GM21717 (cell line): Measurements from ENCODE around the gene LOX.
"Not testable (repeated sequence)": the region's sequence is repeated elsewhere in the genome, so short reads cannot be mapped to it uniquely, and the experiment has no call there.

Source experiments
- ATAC-seq: cut with Tn5 transposase; IDR thresholded peaks from one replicate; pipeline ENCODE4 v1.9.1; 2021; ENCODE audit warnings: mild to moderate bottlenecking, moderate library complexity; ENCODE audit not compliant: unreplicated experiment

Gene LOX

DNA sequence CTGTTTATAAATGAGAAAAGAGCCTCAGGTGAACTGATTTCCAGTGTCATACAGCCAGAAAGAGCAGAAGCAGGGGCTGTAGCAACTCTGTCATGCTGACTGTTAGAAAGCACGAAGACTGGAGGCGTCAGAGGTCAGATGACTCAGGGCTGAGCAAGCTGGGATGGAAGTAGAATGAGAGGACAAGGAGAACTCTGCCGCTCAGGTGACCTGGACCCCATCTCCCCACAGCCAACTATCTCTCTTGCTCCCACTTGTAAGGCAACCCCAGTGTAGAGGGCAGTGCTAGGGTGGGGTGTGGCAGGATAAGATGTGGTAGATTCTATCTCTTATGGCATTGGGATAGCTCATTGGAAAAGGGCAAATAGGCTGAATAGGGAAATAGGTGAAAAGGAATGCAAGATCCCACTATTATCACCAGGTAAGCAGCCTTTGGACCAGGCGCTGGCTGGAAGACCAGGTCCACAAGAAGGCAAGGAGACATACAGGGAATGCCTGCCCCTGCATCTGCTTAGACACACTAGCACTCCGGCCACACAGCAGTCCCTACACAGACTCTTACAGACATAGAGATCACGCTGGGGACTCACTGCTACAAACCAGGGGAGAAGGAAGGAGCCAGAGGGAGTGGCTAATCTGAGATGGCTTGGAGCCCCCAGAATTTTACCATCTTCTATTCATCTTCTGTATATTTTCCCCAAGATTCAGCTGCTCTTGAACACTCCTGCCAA is 21.2 kb upstream of the LOX start:
- ATAC-seq = no peak

DNA sequence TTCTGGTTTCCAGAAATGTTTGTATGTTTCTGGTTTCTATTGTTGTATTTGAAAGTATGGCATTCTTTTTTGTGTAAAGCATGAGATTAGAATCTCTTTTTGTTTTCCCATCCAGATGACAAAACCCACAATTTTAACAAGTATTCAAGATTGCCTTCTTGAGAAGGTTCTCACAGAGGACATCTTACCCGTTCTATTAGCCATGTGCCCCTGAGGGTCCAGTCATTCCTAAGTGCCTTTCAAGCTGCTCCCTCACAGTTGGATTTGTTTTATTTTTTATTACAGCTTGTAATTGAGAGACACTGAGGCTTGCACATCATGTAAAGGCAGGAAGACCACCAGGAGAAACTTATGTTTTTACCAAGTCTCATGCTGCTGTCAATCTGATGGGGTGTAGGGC is 19.3 kb upstream of the LOX start:
- no peak for ATAC-seq

DNA sequence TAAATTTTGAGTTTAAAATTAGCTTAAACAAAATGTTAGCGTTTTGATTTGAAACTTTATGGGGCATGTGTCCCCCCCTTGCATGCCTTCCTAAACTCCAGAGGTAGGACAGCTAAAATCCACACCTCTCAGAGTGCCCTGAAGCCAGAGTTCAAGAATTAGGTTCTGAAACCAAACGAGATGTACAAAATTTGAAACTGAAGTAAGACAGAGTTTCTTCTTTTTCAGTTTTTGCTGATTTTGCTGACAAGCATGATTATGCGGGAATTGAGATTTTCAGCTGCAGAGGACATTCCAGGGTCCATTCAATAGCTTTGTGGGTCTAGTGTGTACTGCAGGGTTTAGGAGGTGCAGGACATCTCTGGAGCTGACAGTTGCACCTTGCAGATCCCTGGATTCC is 17.1 kb upstream of the LOX start:
- no peak for ATAC-seq

DNA sequence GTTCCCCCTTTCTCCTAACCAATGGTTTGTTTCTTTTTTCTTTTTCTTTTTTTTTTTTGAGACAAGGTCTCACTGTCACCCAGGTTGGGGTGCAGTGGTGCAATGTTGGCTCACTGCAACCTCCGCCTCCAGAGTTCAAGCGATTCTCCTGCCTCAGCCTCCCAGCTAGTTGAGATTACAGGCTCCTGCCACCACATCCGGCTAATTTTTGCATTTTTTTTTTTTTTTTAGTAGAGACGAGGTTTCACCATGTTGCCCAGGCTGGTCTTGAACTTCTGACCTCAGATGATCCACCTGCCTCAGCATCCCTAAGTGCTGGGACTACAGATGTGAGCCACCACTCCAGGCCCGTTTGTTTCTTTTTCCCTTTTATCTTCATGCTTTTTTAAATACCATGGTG is 16.2 kb upstream of the LOX start:
- not testable (repeated sequence) for ATAC-seq

DNA sequence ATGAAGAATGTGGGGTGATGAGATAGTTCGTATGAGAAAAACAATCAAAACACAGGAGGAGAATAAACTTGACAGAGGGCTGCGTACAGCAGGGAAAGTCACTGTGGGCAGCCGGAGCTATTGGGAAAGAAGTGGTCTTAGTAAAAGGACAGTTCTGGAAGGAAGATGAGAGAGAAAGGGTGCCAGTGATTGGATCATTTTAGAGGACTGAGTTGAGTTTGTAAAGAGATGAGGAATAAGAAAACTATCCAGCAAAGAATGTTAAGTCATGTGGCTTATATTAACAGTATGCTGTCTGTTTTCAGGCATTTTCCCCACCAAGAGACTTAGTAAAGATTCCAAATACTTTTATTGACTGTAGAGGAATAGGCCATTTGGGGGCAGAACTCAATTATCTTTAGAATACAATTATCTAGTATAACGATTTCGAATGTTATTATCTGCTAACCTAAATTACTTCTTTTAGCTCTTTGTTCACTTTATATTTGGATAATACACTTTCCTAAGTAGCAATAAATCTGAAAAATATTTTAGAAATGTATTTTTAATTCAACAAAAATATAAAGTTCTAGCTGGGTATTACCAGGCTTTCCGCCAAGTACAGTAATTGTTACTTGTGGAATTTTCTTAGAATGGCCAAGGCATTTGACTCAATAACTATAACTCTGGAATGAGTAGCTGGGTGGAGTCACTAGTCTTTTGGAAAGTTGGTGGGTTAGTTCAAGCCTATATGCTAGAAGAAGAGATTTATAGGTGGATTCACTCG is 15.5 kb upstream of the LOX start:
- ATAC-seq = no peak

DNA sequence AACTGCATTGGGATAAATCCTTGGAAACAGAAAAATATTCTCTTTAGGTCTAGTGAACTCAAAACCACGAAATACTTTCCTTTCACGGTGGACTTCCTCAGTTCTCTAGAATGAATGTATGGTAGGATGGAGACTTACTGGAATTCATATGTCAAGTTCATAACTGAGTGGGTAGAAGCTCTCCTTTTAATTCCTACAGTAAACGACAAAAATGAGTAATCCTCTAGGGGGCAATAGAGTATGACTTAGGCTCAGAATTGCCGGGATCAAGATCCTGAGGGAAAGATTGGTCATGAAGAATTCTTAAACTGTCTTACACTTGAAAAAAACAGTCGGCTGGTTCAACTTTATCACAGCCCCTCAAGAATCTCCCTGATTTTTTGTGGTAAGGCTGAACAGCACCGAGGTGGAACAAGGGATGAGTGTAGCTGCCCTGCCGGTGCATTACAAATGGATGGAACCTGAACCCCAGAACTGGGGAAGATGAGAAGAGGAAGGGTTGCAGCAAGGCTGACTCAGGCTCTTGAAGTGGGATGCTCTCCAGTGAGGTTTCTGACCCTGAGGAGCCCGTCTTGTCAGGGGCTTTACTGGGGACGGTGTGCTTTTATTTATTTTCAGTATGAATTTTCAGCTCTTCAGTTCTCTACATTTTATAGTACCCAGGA is 14.0 kb upstream of the LOX start:
- no peak for ATAC-seq

DNA sequence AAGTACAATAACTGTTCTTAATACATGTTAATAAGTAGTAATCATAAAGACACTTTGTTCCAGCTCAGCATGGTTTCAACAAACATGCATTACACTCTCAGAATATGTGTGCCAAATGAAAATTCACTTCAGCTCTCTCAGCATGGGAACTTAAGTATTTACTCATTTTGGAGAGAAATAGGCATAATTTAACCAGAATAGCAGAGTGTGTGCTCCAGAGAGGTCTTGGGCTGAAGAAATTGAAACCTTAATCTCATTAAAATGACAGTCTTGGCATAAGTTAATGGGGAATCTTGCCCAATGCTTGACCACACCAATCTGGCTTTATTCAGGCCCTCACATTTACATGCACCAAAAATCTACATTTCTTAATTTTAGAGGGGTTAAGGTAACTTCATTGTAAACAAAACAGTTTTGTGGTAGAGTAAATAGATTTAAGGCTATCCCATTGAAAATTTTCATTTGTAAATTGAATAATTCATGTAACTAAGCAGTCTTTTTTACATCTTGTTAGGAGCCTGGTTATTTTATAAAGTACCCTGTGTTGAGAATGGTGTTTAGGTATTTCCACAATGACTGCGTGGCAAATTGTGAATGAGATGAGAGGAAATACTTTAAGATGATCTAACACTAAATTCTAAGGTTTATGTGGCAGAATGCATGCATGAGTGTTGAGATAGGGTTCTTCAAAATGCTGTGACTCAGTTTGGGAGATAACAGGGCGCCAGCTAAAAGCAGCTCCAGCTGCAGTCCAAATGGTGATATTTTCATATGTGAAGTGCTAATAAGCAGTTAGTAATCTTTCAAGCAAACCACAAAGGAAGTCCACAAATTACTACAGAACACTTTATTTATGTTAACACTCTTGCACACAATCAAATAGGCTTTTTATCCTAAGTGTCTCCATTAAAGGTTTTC is 11.3 kb upstream of the LOX start:
- no peak for ATAC-seq

DNA sequence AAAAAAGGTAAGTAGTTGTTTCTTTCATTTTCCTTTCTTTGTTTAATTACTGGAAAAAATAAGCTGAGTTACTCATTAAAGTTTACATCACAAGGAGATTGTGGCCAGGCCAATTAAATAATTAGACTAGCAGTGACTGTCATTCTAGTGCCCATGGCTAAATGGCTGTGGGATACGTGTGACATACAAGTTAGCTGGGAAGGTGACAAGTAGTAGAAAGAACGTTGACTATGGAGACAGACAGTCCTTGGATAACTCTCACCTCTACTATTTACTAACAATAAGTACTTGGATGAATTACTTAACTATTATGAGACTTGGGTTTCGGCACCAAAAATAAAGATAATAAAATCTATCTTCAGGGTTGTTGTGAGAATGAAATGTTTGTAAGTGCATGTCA is 7.0 kb upstream of the LOX start:
- no peak for ATAC-seq

DNA sequence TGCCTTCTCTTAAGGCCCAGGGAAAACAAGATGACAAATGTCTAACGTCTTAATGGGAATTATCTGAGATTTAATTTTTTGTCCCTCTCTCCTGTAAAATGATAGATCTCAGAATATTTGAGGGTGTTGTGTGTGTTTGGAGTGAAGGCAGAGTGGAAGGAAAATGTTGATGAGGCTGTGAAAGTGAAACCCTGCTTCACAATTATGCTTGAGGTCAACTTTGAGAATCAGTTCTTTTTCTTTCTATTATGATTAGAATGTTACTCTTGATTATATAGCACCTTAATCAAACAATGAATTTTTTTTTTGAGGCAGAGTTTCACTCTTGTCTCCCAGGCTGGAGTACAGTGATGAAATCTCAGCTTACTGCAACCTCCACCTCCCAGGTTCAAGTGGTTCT is 5.5 kb upstream of the LOX start:
- peak; percentile 72 for ATAC-seq

DNA sequence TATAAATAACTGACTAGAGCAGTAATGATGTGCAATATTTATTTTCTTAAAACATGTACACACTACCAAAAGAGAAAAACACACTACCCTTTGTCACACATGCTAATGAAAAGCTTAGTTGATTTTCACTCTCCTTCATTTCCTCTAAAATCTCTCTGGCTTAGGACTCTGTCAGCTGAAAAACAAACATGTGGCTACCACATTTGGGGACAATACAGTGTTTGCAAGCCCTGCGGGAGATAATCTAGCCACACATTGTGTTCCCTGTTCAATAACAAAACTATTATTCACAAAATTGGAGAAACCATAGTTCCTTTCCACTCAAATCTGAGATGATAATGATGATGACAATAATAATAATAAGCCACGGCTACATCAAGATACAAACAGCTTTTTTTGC is 3.5 kb upstream of the LOX start:
- ATAC-seq = no peak

DNA sequence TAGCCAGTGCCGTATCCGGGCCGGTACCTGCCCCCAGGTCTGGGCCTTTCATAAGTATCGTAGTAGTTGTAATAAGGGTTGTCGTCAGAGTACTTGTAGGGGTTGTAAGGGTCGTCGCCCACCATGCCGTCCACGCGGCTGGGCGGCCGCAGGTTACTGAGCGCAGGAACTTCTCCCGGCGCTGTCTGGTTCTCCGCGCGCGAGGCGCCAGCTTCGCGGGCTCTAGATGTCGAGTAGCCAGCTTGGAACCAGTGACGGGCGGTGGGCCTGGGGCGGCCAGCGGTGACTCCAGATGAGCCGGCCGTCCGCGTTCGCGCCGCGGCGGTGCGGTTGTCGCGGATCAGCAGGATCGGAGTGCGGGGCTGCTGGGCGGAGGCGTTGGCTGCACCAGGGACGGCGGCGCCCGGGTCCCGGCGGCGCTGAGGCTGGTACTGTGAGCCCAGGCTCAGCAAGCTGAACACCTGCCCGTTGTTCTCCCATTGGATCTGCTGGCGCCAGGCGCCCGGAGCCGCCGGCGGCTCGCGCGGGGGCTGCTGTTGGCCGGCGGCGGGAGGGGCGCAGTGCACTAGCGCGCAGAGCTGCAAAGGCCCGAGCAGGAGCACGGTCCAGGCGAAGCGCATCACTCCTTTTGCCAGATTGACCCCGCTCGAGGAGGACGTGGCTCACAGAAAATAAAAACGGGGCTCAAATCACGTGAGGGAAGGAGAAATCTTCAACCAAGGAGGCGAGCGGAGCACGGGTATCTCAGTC is 518 bp downstream of the LOX start:
- ATAC-seq = no peak

DNA sequence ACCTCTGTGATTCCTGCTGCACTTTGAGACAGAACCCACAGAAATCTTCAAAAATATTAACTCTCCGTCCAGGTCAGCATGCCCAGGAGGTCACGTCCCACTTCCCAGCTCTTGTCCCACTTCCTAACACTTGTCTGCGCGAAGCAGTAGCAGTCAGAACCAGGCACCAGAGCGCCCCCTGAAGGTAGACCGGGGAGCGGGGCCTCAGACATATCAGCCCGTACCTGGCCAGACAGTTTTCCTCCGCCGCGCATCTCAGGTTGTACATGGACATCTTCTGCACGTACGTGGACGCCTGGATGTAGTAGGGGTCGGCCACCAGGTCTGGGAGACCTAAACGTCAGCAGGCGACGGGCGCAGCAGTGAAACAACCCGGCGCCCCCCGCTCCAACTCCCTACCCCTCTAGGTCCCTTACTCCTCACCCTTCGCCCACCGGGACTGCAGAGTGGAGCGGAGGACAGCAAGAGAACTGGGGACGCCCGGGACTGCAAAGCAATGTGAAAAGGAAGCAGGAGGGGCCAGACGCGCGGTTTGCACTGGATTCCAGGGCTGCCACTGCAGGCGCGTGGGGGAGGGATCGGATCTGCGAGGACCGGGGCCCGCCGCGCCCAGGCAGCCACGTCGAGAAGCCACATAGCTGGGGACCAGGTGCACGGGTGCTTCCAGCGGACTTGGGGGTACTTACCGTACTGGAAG is 1.2 kb downstream of the LOX start:
- peak; percentile 42 for ATAC-seq

DNA sequence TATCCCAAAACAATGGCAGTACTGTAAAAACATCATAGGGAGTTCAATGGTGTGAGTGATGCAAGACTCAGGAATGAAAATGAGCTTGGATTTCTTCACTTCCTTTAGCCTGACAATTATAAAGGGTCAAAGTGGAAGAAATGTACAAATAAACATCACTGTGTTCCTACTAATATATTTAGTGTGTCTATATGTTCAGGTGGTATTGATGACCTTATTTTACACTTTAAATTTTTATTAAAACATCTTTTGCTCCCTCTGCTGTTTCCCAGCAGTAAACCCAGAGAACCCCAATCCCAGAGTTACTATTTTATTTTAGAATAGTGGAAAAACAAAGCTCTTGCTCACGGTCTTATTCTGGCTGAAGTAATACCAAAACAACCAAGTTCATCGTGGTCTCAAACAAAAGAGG is 2.0 kb downstream of the LOX start:
- ATAC-seq = no peak

DNA sequence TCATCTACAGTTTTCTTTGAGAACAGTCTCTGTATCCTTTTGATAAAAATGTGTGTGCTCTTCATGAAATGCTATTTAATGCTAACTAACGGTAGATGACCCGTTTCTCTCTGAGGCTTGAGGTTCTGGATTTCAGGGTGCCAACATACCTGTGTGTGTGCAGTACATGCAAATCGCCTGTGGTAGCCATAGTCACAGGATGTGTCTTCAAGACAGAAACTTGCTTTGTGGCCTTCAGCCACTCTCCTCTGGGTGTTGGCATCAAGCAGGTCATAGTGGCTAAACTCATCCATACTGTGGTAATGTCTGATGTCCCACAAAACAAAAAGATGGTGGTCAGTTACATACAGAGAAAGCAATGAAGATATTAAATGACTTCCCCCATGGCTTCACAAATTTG is 4.2 kb downstream of the LOX start:
- ATAC-seq = no peak

DNA sequence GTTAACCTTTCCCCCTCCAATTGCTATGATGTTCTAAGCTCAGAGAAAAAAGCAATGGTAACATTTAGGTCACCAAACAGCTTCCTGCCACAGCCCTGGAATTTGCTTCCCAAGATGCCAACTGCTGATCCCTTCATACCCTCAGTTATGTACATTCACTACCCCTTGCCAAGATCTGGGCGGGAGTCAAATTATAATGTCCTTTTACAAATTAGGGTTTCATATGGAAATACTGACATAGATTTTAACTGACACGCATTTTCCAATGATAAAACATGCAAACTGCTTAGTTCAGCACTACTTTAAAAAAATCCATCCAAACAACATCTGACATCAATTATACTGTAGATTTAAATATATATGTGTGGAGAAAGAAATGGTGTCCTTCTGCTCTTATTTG is 5.0 kb downstream of the LOX start:
- ATAC-seq = no peak

DNA sequence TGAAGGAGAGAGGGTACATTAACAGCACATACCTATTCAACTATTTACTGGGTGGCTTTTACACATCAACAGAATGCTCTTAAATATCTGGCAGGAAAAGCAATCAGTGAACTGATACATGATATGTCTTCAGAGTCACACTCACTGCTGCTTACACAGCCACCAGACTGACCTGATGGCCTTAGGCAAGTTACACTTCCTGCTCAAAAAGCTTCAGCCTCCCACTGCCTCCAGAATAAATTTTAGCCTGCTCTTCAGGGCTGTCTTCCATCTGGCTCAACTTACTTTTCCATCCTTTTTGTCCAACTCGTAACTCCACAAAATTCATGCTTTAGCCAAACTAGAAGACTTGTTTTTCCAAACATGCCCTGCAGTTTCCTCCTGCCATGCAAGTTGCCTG is 10.7 kb downstream of the LOX start:
- no peak for ATAC-seq

DNA sequence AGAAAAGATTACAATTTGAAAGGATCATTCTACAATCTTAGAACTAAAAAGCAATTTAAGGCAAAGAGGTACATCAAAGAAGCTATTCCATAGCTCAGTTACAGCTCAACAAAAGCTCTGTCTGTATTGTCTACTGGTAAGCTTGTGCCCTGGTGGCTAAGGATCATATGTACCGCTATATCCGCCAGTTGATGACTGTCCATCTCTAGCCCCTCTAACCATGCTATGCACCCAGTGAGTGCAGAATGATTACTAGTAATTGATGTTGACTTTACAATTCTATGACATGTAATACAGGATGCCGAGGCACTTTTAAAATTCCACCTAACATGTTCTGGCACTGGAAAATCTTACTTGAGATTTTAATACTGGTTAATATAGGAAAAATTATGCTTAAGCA is 13.1 kb downstream of the LOX start:
- ATAC-seq = no peak

DNA sequence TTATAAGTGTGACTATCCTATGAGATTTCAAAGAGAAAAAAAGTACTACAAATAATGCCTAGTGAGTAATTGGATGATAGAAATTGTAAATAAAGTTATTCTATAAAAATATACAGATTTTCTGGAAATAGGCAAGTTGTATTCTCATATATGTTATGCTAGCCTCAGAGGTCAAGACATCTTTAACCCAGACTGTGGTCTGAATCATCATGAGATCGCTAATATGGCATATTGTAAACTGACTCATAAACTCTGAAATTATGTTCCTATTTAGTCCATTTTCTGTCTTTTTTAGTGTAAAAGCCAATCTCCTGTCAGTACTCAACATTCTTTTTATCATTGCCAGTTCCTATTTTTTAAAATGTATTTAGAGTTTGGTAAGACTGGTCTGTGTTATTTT is 14.2 kb downstream of the LOX start:
- no peak for ATAC-seq

DNA sequence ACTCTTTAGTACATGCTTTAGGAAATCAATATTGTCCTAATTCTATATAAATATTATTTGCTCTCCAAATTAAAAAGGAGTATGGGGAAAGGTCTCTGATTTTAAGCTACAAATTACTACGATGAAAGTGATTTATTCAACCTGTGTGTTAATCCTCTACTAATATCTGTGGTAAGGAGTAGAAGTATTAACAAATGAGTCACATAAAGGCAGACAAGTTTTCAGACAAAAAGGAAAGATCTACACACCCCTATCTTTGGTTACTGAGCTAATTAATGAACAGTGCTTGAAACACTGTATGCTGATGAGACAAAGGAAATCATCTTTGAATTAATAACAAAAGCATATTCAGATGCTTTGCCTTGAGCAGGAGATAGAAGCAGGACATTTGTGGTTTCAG is 15.9 kb downstream of the LOX start:
- no peak for ATAC-seq

DNA sequence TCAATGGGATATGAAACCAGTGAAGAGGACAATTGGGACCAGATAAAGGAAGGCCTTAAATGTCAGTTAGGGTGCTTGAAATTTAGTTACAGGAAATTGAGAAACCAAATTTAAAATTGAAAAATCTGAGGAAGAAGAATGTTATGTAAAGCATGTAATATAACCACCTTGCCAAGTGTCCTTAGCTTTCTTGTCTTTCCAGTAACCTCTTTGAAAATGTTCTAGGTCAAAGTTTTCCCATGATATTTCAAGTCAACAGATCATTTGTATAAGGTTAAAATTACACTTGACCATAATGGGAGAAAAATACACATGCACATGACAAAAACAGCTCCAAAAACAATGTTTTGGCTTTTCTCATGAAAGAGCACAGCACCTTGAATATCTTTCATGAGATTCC is 21.1 kb downstream of the LOX start:
- ATAC-seq = no peak
